ACC112 (cell line): ENCODE data around the gene PLD3.
A peak's percentile ranks its signal among the peaks of the same experiment; 100 is the strongest.

ENCODE experiments used
- H2AFZ ChIP-seq: fragments of 200-600 bp; sonication (generic); one replicate; pipeline ENCODE4 v1.6.0; 2017; ENCODE audit warnings: antibody characterized with exemption, low read length; ENCODE audit not compliant: unreplicated experiment
- H3K27ac ChIP-seq: fragments of 200-600 bp; sonication (generic); 2 replicates; pipeline ENCODE4 v1.5.1; 2014; ENCODE audit warnings: low read depth, mild to moderate bottlenecking, antibody characterized with exemption, low read length, moderate library complexity
- H3K27me3 ChIP-seq: fragments of 200-600 bp; sonication (generic); 2 replicates; pipeline ENCODE4 v1.6.1; 2014; ENCODE audit warnings: mild to moderate bottlenecking, antibody characterized with exemption, low read length, moderate library complexity, mixed read lengths; ENCODE audit not compliant: insufficient read depth
- H3K36me3 ChIP-seq: fragments of 200-600 bp; sonication (generic); 2 replicates; pipeline ENCODE4 v1.6.1; 2016; ENCODE audit warnings: mild to moderate bottlenecking, antibody characterized with exemption, low read length, moderate library complexity, mixed read lengths; ENCODE audit not compliant: insufficient read depth
- H3K4me1 ChIP-seq: fragments of 200-600 bp; sonication (generic); one replicate; pipeline ENCODE4 v1.6.1; 2016; ENCODE audit warnings: low read length, mixed read lengths; ENCODE audit not compliant: insufficient read depth, unreplicated experiment, control insufficient read depth
- H3K4me3 ChIP-seq: fragments of 200-600 bp; sonication (generic); 2 replicates; pipeline ENCODE4 v1.5.1; 2014; ENCODE audit warnings: mild to moderate bottlenecking, low read depth, low read length
- H3K79me2 ChIP-seq: fragments of 200-600 bp; sonication (generic); one replicate; pipeline ENCODE4 v1.6.0; 2016; ENCODE audit warnings: low read length; ENCODE audit not compliant: control insufficient read depth, unreplicated experiment, insufficient read depth

PLD3 gene

DNA sequence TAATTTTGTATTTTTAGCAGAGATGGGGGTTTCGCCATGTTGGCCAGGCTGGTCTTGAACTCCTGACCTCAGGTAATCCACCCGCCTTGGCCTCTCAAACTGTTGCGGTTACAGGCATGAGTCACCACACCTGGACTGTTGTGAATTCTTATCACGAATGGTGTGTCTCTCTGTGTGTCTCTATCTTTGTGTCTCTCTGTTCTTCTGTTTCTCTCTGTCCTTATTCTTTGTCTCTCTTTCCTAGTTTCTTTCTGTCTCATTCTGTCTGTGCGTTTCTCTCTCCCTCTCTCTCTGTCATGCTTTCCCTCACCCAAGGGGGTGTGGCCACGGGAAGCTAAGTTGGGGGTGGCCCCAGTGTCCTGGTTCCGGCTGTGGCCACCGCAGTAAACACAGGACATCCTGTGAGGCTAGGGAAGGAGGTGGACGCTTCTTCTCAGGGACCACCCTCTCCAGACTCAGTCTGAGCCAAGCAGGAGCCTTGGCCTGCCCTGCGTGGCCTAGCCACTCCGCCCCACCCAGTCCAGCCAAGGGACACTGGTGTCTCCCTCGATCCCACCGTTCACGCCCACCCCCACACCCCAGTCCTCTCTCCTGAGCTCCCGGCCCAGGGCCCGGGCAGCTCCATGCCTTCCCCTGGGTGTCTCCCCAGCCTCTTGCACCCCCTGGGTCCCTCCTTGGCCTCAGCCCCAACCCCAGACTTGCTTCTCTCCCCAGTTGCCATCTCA, 68.6 kb downstream of the PLD3 start:
- Histone ChIP-seq H3K79me2 (peaks cover under 1% of the 10 kb centered on the region), H3K4me1 (peaks cover 2% of the 10 kb centered on the region), H3K4me3 (no peak overlapping the region), H2AFZ (peak overlapping the region; percentile 25), H3K27me3 (no peaks in the 10 kb centered on the region), H3K27ac (no peak overlapping the region), H3K36me3 (no peaks in the 10 kb centered on the region)

DNA sequence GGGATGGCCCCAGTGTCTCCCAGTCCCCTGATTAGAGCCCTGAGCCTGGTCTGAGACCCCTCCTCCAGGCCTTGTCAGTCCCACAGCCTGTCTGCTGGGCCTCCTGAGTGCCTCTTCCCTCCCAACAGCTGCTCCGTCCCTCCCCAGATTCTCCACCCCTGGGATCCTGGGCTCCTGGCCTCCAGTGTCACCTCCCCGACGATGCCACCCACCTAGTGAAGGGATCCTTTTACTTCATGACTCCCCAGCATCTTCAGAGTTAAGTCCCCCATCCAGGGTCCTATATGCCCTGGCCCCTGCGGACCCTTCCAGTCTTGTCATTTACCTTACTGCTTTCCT, 69.1 kb downstream of the PLD3 start:
- Histone ChIP-seq H3K4me3 (no peak overlapping the region), H3K79me2 (peaks cover 6% of the 10 kb centered on the region), H3K4me1 (peaks cover 7% of the 10 kb centered on the region), H3K27ac (no peak overlapping the region), H3K27me3 (no peaks in the 10 kb centered on the region), H3K36me3 (no peaks in the 10 kb centered on the region), H2AFZ (no peak overlapping the region)

DNA sequence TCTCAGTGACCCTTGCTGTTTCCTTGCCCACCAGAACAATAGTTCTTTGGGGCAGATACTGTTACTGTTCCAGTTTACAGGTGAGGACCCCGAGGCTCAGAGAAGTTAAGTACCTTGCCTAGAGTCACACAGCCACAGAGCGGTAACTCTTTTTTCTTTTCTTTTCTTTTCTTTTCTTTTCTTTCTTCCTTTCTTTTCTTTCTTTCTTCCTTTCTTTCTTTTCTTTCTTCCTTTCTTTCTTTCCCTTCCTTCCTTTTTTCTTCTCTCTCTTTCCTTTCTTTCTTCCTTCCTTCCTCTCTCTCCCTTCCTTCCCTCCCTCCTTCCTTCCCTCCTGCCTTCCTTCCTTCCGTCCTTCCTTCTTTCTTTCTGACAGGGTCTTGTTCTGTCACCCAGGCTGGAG, 69.5 kb downstream of the PLD3 start:
- no peak overlapping the region for H2AFZ ChIP-seq

DNA sequence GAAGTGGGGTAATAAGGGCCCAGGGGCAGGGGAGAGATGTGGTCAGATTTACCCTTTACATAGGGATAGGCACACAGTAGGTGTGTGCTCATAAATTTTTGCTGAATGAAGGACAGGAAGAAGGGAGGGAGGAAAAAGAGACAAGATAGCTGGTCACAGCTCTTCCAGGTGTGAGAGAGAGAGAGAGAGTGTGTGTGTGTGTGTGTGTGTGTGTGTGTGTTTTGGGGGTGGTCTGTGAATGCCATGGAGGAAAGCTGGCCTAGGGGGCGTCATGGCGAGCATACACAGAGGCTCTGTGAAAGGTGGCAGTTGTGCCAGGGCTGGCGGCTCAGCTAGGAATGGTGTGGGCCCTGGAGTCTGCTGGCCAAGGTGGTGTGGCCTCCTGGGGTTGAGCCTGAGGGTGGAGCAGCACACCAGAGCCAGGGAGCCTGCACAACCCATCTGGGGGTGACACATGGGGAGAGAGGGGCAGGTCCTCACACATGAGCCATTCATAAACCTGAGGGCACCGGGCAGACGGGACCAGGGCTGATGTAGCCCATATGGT, 70.6 kb downstream of the PLD3 start:
- no peaks in the 10 kb centered on the region for H3K36me3 ChIP-seq
- H3K27ac ChIP-seq: no peak overlapping the region
- H3K27me3 ChIP-seq: no peaks in the 10 kb centered on the region
- H2AFZ ChIP-seq: no peak overlapping the region
- no peak overlapping the region for H3K4me3 ChIP-seq
- H3K4me1 ChIP-seq: peaks cover 13% of the 10 kb centered on the region
- peaks cover 21% of the 10 kb centered on the region for H3K79me2 ChIP-seq

More for the DNA sequence above, 69.5 kb downstream of the PLD3 start:
- Histone ChIP-seq H3K36me3 (no peaks in the 10 kb centered on the region), H3K4me1 (peaks cover 10% of the 10 kb centered on the region), H3K79me2 (peaks cover 10% of the 10 kb centered on the region), H3K27me3 (no peaks in the 10 kb centered on the region), H3K27ac (no peak overlapping the region), H3K4me3 (no peak overlapping the region)

DNA sequence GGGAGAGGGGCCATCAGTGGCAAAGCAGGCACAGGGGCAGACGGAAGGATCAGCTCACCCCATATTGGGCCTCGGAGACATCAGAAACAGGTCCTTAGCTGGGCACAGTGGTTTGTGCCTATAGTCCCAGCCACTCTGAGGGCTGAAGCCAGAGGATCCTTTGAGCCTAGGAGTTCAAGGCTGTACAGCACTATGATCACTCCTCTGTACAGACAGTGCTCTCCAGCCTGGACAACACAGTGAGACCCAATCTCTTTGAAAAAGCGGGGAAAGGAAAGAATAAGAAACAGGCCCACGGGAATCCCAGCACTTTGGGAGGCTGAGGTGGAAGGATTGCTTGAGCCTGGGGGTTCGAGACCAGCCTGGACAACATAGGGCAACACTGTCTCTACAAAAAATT, 71.3 kb downstream of the PLD3 start:
- H2AFZ ChIP-seq: no peak overlapping the region
- H3K79me2 ChIP-seq: peaks cover 27% of the 10 kb centered on the region
- H3K36me3 ChIP-seq: no peaks in the 10 kb centered on the region
- peaks cover 13% of the 10 kb centered on the region for H3K4me1 ChIP-seq
- H3K4me3 ChIP-seq: no peak overlapping the region
- no peak overlapping the region for H3K27ac ChIP-seq
- no peaks in the 10 kb centered on the region for H3K27me3 ChIP-seq

DNA sequence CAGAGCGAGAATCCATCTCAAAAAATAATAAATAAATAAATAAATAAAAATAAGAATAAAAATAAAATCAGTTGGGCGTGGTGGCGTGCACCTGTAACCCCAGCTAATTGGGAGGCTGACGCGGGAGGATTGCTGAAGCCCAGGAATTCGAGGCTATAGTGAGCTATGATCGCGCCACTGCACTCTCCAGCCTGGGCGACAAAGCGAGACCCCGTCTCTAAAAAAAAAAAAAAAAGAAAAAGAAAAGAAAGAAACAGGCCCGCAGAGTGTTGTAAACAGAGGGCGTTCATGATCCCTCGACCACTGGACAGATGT, 71.9 kb downstream of the PLD3 start:
- Histone ChIP-seq H3K36me3 (no peaks in the 10 kb centered on the region), H3K27me3 (no peaks in the 10 kb centered on the region), H3K79me2 (peaks cover 31% of the 10 kb centered on the region), H2AFZ (no peak overlapping the region), H3K27ac (peak overlapping the region; percentile 89; the same call in 1 of the 2 replicates), H3K4me1 (peaks cover 13% of the 10 kb centered on the region), H3K4me3 (peak overlapping the region; percentile 79)

DNA sequence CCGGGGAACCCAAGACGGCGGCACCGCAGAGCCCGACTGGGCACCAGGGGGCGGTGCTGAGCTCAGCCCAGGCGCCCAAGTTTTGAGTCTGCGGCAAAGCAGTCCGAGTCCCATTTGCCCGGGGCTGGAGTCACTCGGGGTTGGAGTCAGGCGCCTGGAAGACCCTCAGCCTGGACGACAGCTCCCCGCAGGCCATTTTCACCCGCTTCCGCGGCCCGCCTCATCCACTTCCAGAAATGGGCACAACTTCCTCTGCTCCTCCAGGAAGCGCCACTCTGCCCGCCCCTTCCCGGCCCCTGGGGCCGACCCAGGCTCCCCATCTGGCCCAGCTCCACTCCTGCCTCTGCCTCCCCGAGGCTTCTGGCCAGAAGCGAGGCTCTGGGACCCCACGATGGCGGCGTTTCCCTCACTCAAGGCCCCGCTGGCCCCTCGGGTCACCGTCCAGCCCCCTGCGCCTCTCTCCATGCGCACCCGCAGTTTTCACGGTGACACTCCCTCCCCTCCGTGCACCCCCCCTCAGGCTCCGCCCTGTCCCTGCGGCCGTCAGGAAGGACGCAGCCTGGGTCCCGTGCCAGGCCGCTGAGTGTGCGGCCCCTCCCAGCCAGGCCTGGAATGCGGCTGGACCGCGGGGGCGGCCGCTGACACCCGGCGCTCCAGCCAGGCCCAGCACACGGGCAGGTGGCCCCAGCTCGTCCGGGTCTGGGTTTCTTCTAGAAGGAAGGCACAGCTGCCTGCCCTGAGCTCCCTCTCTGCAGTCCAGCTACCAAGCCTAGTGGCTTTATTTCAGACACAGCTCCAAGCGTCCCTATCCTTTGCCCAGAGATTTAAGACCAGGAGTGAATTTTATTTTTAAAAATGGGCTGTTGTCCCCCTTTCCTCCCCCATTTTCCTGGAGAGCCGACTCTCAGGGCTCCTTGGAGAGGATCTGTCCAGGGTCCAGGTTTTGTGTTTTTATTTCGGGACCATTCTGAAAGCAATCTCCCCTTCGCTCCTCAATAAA, 72.6 kb downstream of the PLD3 start:
- Histone ChIP-seq H3K4me3 (peak overlapping the region; percentile 79), H2AFZ (no peak overlapping the region), H3K27me3 (no peaks in the 10 kb centered on the region), H3K79me2 (peaks cover 31% of the 10 kb centered on the region), H3K27ac (peak overlapping the region; percentile 89), H3K36me3 (no peaks in the 10 kb centered on the region), H3K4me1 (peaks cover 13% of the 10 kb centered on the region)

DNA sequence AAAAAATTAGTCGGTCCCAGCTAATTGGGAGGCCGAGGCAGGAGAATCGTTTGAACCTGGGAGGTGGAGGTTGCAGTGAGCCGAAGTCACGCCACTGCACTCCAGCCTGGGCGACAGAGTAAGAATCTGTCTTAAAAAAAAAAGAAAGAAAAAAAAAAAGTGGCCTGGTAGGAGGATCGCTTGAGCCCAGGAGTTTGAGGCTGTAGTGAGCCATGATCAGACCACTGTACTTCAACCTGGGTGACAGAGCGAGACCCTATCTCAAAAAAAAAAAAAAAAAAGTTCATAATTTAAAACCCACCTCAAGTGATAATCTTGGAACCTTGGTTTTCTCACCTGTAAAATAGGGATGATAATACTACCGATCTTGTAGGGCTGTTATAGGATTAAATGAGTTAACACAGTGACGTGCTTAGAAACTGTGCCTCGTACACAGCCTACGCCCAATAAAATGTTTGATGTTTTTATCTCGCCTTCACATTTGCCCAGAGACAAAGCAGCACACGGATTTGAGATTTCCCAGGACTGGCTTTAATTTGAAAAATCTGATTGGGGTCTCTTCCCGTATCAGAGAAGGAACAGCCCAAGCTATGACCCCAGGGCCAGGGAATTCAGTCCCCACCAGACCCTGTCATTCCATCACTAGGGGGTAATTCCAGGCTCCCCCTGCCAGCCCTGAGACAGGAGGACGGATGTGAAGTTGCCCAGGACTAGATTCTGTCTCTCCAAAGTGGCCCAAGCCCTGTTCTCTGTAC, 73.7 kb downstream of the PLD3 start:
- no peaks in the 10 kb centered on the region for H3K36me3 ChIP-seq
- H3K4me1 ChIP-seq: peaks cover 13% of the 10 kb centered on the region
- H2AFZ ChIP-seq: no peak overlapping the region
- H3K4me3 ChIP-seq: no peak overlapping the region; the same call in 1 of the 2 replicates
- peaks cover 31% of the 10 kb centered on the region for H3K79me2 ChIP-seq
- peak overlapping the region; percentile 89 for H3K27ac ChIP-seq
- no peaks in the 10 kb centered on the region for H3K27me3 ChIP-seq

DNA sequence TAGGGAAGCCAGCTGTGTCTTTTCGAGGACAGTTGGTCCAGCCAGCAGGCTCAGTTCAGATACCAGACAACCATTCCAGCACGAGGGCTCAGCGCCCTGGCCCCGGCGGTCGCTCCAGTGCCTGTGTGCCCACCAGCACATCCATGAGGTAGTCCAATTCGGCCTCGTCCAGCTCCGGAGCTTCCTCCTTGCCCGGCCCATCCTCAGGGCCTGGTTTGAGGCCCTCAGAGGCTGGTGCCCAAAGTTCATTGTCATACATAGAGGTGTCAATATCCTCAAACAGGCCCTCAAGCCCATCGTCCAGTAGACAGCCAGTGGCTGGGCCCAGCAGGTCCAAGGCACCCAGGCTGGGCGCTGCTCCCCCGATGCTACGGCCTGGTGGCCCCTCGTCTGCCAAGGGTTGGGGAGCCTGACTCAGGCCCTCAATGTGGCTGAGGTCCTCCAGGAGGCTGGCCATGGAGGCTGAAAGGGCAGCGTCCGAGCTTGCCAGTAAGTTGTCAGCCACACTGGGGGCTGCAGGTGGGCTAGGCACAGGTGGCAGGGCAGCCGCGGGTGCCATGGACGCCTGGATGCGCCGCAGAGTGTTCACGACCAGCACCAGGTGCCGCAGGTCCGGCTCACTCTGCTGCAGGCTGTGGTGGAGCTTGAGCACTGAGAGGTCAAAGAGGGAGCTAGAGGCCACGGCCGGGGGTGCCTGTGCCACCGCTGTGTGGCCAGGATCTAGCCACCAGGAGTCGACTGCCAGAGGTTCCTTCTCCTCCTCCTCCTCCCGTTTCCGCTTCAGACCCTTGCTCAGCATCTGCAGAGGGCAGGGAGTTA, 74.5 kb downstream of the PLD3 start:
- no peaks in the 10 kb centered on the region for H3K27me3 ChIP-seq
- peaks cover 31% of the 10 kb centered on the region for H3K79me2 ChIP-seq
- peak overlapping the region; percentile 85; the same call in 1 of the 2 replicates for H3K4me3 ChIP-seq
- no peak overlapping the region for H2AFZ ChIP-seq
- H3K4me1 ChIP-seq: peaks cover 13% of the 10 kb centered on the region
- H3K36me3 ChIP-seq: no peaks in the 10 kb centered on the region
- H3K27ac ChIP-seq: peak overlapping the region; percentile 3; the same call in 1 of the 2 replicates
